Medulla oblongata (tissue), 1 donor: Measurements from ENCODE around the gene MDFIC2.
A peak's percentile ranks its signal among the peaks of the same experiment; 100 is the strongest.
"Not testable (repeated sequence)": the region's sequence is repeated elsewhere in the genome, so short reads cannot be mapped to it uniquely, and the experiment has no call there.

Experiments used
- DNase-seq: peaks from one replicate; pipeline ENCODE4 v3.0.0-alpha.2; 2015; ENCODE audit errors: extremely low spot score

The MDFIC2 gene

DNA sequence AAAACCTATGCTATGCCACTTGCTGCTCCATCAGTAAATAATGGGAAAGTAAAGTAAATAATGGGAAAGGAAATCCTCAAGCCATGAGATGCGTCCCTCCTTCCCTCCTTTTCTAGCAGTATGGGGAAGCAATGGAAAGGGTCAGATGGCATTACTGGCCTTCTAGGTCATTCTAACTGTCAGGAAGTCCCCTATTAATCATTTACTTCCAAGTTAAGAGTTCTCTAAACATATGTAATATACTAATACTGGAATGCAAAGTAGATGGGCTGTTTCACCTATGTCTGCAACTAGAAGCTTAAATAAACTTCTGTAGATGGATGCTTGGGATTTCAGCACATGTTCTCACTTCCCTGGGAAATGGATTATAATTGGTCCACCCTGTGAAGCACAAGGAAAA is 55.9 kb downstream of the MDFIC2 start:
- no peak for DNase-seq

DNA sequence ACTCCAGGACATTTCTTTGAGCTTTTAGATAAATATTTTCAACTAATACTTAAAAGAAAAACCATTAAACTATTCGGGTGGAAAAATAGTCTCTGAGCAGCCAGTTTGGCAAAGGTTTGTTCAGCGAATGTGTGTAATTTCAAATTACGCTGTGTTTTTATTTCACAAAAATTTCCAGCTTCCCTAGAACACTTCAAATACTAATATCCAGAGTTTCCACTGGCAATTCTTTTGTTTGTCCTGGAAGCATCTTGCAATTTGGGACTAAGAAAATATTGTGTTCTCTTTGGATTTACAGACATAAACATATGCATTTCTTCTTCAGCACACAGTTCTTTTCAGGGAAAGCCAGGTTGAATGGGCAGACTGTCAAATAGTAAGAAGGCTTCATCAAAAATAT is 61.9 kb downstream of the MDFIC2 start:
- DNase-seq = no peak

DNA sequence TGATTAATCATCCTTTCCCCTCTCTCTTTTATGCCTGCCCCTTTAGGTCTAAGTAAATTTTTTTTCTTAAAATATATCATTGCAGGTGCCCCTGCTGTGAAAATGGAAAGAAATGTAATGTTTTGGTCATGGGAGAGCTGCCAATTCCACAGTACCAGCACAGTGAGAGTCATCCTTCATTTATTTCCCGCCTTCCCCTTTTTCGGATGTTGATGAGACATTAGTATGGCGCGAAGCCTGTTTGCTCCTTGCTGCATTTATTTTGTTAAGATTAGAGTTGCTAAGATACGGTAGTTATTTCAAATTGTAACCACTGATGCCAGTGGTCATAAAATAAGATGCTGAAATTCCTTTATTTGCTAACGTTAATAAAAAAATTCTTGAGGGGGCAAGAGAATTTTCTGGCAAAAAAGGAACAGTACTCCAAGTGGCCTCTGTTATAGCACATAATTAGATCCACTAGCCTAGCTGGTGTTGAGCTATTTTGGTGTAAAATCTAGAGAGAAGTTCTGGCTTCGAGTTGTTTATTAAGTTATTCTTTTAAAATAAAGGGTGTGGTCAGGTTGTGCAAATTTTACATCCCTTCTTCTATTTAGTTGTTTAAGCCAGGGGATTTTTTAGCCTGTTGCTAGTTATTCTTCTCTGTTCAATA is 62.8 kb downstream of the MDFIC2 start:
- no peak for DNase-seq

DNA sequence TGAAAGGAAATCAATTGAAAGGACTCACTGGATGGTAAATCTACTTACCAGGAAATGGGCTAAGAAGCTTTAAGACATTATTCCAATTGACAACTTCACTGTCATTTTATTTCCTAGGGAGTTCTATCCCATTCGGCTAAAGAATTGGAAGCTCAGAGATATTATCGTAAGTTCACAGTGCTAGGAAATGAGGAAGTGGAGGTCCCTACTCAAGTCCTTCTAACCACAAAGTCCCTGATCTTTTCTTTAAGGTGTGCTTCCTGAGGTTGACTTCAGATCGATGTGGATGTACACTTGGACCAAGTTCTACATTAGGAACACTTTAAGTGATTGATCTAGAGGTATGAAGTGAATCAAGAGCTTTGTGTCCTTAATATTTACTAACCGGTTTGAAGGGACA is 63.6 kb downstream of the MDFIC2 start:
- DNase-seq = no peak

DNA sequence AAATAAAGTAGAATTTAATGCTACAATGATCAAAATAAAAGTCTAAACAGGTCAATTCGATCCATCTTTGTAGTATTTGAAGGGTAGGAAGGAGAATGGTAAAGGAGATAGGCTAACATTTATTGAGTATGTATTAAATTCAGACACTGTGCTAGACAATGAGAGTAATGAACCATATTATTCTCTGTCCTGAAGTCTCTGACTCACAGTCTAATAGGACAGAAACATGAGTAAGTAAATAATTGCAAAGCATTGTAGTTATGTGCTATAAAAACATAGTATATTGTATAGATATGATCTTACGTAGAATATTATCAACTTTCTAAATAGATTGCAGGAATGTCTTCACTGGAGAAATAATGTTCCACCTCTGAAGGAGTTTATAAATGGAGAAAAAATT is 64.5 kb downstream of the MDFIC2 start:
- no peak for DNase-seq

DNA sequence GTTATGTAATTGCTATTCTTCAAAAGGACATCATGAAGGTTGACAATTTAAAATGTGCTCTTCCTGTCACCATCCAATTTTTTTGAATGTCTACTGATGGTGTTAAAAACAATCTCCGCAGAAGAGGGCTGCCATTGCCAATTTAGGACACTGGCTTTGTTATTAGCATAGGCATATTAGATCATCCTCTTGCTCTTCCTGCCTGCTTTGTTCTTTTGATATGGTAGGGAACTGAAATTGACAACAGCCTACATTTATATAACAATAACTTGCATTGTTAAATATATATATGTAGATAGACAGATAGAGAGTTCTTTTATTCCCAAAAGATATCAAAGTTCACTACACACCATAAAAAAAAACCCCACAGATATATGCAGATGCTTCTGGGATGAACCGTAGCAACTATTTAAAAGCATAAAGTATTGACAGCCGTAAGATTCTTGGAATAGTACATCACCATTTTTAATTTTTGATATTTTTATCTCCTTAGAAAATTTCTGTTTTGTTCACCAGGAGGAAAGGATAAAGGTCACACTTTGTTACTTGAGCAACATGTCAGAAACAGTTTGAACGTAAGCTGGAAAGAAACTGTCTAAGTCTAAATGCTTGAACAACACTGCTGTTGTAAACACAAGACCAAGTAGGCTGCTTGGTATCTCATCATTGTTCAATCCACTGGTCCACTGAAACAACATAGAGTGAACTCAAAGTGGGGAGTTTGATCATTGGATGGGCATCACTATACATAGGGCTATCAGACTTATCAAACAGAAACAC is 66.5 kb downstream of the MDFIC2 start:
- peak; percentile 13 for DNase-seq

DNA sequence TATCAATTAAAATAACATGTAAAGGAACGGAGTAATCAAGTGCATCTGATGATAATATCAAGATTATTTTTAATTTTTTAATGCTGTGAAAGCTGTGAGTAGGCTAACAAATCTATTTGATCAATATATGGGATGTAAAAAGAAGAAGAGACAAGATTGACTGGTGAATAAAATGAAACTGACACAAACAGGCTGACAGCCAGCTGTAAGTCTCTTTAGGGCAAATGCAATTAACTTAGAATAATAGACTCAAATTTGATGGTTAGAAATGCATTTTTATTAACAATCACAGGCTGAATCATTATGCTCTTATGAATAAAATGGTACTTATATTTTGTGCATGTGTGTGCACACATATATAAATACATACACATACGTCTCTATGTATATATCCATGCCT is 68.0 kb downstream of the MDFIC2 start:
- no peak for DNase-seq

DNA sequence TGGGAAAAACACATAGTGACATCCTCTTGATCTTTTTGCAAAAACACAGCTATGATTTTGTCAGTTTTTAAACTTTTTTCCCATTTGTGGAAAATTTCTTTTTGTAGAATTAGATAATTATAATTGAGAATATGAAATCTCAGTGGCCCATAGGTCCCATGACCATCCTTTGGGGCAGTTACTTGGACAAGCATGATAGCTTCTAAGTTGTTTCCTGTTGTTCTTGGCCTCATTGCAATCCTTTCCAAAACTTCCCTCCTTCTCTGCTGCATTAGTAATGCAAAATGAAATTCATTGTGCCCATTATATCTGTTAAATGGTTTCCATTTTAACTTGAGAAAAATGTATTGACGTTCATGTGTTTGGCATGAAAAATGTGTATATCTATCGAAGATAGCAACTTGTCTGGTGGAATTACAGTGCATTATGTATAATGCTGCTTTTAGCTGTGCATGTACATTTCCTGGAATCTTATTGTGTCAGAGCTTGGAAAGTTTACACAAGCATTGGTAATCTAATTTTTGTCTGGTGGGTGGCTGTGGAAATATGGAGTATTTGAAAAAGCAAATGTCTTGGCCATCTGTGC is 70.0 kb downstream of the MDFIC2 start:
- DNase-seq = no peak

- no peak for DNase-seq
Observed at GRCh38 chr3:70233812-70234211, 78.6 kb downstream of the MDFIC2 start.

DNA sequence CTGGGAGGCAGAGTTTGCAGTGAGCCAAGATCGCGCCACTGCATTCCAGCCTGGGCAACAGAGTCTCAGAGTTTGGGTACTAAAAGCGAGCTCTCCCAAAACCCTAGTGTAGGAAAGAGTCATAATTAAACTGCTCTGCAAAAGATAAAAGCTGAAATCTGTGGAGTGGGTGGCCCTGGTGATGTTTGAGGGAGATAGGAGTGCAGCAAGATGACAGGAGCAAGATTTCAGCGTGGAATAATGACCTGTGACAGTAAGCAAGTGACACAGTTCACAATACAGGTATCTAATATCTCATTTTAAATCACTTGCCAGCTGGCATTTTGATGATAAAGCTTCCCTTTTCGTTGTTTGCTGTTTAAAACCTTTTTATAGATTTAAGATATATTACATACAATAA is 79.3 kb downstream of the MDFIC2 start:
- DNase-seq = no peak

DNA sequence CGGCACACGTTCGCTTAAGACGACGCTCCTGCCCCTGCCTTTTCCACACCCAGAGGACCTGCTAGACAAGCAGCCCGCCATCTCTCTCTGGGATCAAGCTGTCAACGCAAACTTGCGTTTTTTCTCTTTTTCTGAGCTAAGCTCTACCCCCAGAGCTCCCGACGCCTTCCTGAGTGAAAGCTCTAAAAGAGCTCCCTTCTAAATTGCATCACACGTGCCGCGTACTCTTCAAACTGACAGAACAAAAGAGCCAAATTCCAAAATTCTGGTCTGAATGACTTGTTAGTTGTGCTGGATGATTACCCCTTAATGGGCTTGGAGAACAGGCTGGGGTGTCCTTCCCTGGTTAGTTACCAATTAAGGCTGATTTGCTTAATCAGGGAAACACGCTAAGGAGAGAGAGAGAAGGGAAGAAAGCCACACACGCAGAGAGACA is 81.2 kb downstream of the MDFIC2 start:
- DNase-seq = no peak

GRCh38 chr3:70227437-70227836 is 85.0 kb downstream of the MDFIC2 start:
- no peak for DNase-seq

DNA sequence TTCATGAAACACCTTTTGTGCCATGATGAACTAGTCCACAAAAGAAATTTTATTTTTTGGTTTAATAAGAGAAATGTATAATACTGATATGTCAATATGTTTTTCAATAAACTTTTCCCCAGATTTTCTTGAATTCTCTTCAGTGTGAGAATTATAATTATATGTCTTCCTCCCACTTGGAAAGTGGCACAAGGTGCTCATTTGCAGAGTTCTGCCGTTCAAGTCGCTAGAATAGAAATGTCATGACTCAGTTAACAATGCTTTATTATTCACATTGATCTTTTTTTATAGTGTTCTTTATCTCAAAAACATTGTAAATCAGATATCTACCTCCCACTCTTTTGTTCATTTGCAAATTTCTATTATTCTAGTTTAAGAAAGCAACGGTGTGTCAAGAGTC is 87.3 kb downstream of the MDFIC2 start:
- no peak for DNase-seq

DNA sequence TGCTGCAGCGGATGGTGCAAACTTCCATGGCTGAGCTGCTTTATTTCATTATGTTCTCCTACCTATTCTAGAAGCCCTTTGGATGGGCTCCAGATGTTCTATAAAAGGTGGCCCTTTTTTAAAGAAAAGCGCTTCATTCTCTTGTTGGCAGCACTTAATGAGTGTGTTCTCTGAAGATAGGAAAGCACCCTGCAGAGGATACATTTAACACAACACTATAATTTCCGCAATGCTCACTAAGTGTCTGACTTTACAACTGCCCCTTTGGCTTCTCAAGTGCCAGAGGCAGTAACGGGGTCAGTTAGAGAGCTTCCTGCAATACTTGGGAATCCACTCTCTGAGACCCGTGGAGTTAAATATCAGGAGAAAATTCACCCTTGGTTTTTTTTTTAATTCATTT is 88.1 kb downstream of the MDFIC2 start:
- no peak for DNase-seq

DNA sequence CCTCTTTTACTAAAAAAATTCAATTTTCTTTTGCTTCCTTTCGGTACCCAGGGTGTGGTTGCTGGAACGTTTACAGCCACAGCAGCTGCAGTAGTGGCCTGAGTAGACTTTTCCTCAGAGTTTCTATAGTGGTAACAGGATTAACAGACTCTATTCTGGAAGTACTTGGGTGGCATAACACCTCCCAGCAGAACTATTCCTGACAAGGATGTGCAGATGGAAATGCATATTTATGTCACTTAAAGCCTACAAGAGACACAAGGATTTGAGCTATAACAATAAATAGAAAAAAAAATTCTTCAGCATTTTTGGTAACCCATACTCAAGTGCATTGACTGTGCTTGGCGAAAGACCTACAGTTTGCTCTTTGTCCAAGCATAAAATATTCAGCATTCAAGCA is 94.0 kb downstream of the MDFIC2 start:
- DNase-seq = no peak

- DNase-seq = not testable (repeated sequence)
Observed at GRCh38 chr3:70211274-70211673, 101.2 kb downstream of the MDFIC2 start.

DNA sequence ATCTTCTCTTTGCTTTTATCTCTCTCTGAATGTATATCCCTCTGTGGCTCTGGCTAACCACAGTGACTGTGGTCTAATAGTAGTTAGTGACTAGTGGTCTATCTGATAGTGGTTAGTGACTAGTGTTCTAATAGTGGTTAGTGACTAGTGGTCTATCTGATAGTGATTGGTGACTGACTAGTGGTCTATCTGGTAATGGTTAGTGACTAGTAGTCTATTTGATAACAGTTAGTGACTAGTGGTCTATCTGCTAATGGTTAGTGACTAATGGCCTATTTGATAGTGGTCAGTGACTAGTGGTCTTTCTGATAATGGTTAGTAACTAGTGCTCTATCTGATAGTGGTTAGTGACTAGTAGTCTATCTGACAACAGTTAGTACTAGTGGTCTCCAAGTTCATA is 110.5 kb downstream of the MDFIC2 start:
- no peak for DNase-seq

DNA sequence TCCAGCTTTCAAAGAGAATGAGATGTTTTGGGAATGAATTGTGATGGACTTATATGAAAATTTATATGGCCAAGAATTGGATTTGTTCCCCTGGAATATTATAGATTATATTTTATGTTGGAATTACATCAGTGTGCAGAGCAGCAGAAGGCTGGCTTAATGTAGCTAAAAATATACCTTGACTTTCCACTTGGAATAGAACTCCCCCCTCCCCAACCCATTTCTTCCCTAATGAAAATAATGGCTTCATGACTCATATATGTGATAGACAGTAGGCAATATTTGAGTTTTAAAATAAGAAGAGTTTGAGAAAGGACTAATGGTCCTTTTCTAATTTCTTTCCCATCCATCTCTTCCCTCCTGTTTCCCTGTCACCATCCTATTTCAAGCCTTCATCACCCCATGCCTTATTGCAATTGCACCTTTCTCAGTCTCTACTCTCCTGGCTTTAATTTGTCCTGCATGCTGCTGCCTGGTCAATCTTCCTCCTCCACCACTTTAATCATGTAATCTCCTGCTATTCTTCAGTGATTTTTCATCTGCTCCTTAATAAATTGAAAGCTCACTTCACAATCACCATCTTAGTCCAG is 122.5 kb downstream of the MDFIC2 start:
- DNase-seq = no peak

- no peak for DNase-seq
Observed at GRCh38 chr3:70186221-70186620, 126.2 kb downstream of the MDFIC2 start.

DNA sequence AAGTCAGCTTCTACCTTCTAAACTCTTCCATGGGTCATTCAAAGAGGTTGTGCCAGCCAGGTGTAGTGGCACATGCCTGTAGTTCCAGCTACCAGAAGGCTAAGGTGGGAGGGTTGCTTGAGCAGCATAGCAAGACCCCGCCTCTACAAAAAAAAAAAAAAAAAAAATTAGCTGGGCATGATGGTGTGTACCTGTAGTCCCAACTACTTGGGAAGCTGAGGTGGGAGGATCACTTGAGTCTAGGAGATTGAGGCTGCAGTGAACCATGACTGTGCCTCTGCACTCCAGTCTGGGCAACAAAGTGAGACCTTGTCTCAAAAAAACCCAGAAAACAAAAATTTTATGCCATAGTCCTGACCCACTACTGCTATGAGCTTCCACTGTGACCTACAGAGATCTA is 126.8 kb downstream of the MDFIC2 start:
- DNase-seq = no peak

DNA sequence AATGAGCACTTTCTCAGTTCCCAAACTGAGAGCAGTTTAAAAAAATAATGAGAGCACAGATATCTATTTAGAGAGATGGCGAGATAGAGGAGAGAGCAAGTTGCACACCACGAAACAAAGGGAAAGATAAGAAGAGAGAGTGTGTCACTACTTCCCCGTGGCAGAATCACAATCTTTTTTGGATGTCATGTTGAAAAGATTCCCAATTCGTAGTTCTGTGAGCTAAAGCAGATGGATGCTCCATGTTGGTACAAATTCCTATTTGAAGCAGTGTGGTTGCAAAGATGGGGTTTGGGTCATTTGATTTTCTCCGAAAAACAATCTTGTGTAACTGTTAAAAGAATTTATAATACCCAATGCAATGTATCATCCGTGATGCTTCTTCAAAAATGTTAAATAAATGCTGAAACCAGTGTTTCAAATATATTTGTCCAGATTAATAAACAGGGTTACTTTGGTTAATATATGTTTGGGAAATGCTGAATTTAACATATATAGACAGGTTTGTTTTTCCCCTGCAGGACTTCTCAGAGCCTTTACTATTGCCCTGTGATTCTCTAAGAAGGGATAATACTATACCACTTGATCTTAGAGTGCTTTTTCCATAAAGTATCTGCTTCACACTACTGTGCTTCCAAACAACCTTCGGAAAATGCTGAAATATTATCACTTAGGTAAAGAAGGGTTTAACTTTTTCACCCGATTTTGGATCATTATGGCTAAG is 128.5 kb downstream of the MDFIC2 start:
- no peak for DNase-seq

DNA sequence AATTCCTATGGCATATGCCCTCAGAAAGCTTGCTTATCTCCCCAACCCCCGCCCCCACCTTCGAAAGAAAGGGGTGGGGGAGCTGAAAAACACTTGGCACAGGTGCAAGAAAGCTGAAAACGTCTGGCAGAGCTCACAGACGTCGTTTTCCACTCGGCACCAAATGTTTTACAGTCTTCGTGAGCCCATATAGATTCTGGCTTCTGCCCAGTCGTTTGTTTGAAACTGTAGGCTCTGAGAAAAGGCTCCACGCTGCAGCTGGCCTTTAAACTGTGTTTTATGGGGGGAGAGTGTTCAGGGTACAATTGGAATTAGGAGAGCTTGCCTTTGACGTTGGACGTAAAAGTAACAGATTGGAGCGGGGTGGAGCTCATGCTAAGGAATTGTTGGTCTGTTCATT is 130.3 kb downstream of the MDFIC2 start:
- DNase-seq = no peak
